Measurements from ENCODE around the gene PLCB1. TPM values are rescaled to one million over a fixed set of nuclear protein-coding genes. Genes with fewer than 3 reads are reported as not detected.

Gene PLCB1
- total RNA-seq, 1 experiment from 2014 or later, result 6.0 TPM

DNA sequence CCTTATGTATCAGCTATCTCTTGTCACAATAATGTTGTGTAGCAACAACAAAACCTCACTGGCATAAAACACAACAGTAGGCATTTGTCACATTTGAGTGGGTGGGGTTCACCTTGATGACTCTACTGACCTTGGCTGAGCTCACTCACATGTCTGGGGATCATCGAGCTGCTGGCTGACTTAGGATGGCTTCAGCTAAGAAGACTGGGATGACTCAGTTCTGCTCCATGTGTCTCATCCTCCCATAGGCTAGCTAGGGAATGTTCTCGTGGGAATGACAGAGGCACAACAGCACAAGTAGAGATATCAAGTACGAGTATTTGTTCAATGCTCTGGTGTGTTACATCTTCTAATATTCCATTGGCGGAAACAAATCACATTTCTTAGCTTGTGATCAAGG lies 167.9 kb downstream of the PLCB1 start:
- Mint-ChIP-seq H3K4me3 (ENCODE audit: low read depth, unreplicated experiment) (no peak overlapping the region), H3K27me3 (ENCODE audit: unreplicated experiment) (no peaks in the 10 kb centered on the region), H3K4me1 (ENCODE audit: low read depth, unreplicated experiment) (no peaks in the 10 kb centered on the region), H3K9me3 (ENCODE audit: low read depth, unreplicated experiment) (no peaks in the 10 kb centered on the region), H3K36me3 (ENCODE audit: insufficient read depth, unreplicated experiment) (no peaks in the 10 kb centered on the region), H3K27ac (ENCODE audit: unreplicated experiment) (no peak overlapping the region)
- CTCF ChIA-PET, result no interaction called here
- intact Hi-C loops (cut with micrococcal nuclease; ENCODE audit: unreplicated experiment), result loop anchor here (10.0 kb wide), 1 partner anchor 425 kb away; no protein-coding TSS in a partner anchor
- TF ChIP-seq, protein P1, sequence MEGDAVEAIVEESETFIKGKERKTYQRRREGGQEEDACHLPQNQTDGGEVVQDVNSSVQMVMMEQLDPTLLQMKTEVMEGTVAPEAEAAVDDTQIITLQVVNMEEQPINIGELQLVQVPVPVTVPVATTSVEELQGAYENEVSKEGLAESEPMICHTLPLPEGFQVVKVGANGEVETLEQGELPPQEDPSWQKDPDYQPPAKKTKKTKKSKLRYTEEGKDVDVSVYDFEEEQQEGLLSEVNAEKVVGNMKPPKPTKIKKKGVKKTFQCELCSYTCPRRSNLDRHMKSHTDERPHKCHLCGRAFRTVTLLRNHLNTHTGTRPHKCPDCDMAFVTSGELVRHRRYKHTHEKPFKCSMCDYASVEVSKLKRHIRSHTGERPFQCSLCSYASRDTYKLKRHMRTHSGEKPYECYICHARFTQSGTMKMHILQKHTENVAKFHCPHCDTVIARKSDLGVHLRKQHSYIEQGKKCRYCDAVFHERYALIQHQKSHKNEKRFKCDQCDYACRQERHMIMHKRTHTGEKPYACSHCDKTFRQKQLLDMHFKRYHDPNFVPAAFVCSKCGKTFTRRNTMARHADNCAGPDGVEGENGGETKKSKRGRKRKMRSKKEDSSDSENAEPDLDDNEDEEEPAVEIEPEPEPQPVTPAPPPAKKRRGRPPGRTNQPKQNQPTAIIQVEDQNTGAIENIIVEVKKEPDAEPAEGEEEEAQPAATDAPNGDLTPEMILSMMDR (IDR thresholded peaks at IDR 0.05; ENCODE audit: unreplicated experiment), result no peak
- no TSS peak for BruUV-seq (replicated peaks)
- DNase-seq, result no peak

DNA sequence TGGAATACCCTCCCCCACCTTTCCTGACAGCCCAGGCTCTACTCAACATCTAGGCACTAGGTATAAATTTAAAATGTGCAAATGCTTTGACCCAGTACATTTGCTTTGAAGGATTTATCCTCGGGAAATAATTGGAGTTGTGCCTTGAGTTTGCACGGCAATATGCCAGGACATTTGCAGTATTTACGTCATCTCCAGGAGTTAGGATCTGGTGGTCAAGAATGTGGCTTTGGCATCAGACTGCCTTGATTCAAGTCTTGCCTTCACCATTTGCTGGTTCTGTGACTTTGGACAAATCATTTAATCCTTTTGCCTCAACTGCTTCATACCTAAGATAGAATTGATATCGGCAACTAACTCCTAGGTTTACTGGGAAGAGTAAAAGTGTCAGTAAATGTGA lies 169.6 kb downstream of the PLCB1 start:
- DNase-seq, result no peak
- intact Hi-C loops (cut with micrococcal nuclease; ENCODE audit: unreplicated experiment), result loop anchor here (10.0 kb wide), 1 partner anchor 423 kb away; no protein-coding TSS in a partner anchor
- no peak overlapping the region for H3K4me3 Mint-ChIP-seq (ENCODE audit: low read depth, unreplicated experiment)
- H3K27me3 Mint-ChIP-seq (ENCODE audit: unreplicated experiment), result no peaks in the 10 kb centered on the region
- TF ChIP-seq, protein P1 (IDR thresholded peaks at IDR 0.05; ENCODE audit: unreplicated experiment), result no peak
- CTCF ChIA-PET, result no interaction called here
- H3K4me1 Mint-ChIP-seq (ENCODE audit: low read depth, unreplicated experiment), result no peaks in the 10 kb centered on the region
- no TSS peak for BruUV-seq (replicated peaks)
- no peaks in the 10 kb centered on the region for H3K9me3 Mint-ChIP-seq (ENCODE audit: low read depth, unreplicated experiment)
- H3K36me3 Mint-ChIP-seq (ENCODE audit: insufficient read depth, unreplicated experiment), result no peaks in the 10 kb centered on the region
- H3K27ac Mint-ChIP-seq (ENCODE audit: unreplicated experiment), result no peak overlapping the region

DNA sequence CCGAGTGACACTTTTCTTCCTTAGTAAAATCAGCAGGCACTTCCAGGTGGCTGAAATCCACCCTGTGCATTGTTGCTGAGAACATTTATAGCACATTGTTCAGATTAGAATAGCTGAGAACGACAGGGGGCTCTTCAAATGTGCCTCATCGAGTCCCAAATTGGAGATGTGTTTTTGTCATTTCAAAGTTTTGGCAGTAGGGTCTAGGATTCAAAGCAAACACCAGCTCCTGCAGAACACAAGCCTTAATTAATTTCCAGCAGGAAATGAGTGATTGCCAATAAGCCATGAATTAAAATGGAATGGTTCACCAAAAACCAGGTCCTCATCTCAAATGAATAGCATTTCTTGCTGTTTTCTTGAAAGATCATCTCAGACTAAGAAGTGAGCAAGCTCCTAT lies 171.6 kb downstream of the PLCB1 start:
- CTCF ChIA-PET, result no interaction called here
- intact Hi-C loops (cut with micrococcal nuclease; ENCODE audit: unreplicated experiment), result loop anchor here (2.0 to 10.0 kb wide), 2 partner anchors 171 to 421 kb away; partner anchors contain the start of gene PLCB1
- DNase-seq, result no peak
- H3K27me3 Mint-ChIP-seq (ENCODE audit: unreplicated experiment), result no peaks in the 10 kb centered on the region
- TF ChIP-seq, protein P1 (IDR thresholded peaks at IDR 0.05; ENCODE audit: unreplicated experiment), result no peak
- H3K9me3 Mint-ChIP-seq (ENCODE audit: low read depth, unreplicated experiment), result no peaks in the 10 kb centered on the region
- no peak overlapping the region for H3K4me3 Mint-ChIP-seq (ENCODE audit: low read depth, unreplicated experiment)
- H3K36me3 Mint-ChIP-seq (ENCODE audit: insufficient read depth, unreplicated experiment), result no peaks in the 10 kb centered on the region
- no peaks in the 10 kb centered on the region for H3K4me1 Mint-ChIP-seq (ENCODE audit: low read depth, unreplicated experiment)
- no peak overlapping the region for H3K27ac Mint-ChIP-seq (ENCODE audit: unreplicated experiment)
- no TSS peak for BruUV-seq (replicated peaks)

DNA sequence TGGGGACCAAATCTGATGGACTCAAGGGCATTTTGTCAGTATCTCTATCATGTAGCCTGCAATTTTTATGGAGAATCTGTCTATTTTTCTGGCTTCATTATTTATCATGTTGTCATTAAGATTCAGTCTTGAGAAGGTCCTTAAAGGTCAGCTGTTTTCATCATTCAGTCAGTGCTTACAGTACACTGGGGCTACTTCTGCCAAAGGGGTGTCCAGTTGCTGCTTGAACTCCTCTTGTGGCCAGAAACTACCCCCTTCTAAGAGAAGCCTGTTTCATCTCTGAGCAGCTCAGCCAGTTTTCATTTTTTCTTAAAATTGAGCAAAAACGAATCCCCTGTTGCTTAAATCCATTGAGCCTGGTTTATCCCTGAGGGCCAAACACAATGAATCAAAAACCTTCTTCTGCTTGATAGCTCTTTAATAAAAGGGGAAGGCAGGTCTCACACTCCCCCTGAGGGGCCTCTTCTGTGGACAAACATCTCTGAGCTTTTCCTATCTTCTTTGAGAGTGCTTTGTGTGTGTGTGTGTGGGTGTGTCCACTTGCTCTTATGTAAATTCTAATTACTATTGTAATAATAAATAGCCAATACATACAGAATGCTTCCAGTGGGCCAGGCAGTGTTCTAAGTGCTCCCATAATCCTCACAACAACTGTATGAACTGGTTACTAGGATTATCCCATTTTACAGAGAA lies 172.2 kb downstream of the PLCB1 start:
- Mint-ChIP-seq H3K4me1 (ENCODE audit: low read depth, unreplicated experiment) (no peaks in the 10 kb centered on the region), H3K27ac (ENCODE audit: unreplicated experiment) (no peak overlapping the region), H3K9me3 (ENCODE audit: low read depth, unreplicated experiment) (no peaks in the 10 kb centered on the region), H3K27me3 (ENCODE audit: unreplicated experiment) (no peaks in the 10 kb centered on the region), H3K4me3 (ENCODE audit: low read depth, unreplicated experiment) (no peak overlapping the region), H3K36me3 (ENCODE audit: insufficient read depth, unreplicated experiment) (no peaks in the 10 kb centered on the region)
- CTCF ChIA-PET, result no interaction called here
- no peak for DNase-seq
- BruUV-seq (replicated peaks), result no TSS peak
- intact Hi-C loops (cut with micrococcal nuclease; ENCODE audit: unreplicated experiment), result loop anchor here (2.0 to 10.0 kb wide), 2 partner anchors 171 to 421 kb away; partner anchors contain the start of gene PLCB1
- TF ChIP-seq, protein P1 (IDR thresholded peaks at IDR 0.05; ENCODE audit: unreplicated experiment), result no peak

Data from Calu3 (cell line).